HepG2 (cell line): ENCODE measurements around the gene ANKRD55. TPM values are rescaled to one million over a fixed set of nuclear protein-coding genes. Genes with fewer than 3 reads are reported as not detected.

Experiments
- GATA4 ChIP-seq: sonication (generic); IDR thresholded peaks from 2 replicates; pipeline ENCODE4 v1.6.1; 2016; ENCODE audit warnings: antibody characterized with exemption, low read depth, borderline replicate concordance
- HOMEZ ChIP-seq: IDR thresholded peaks from 2 replicates; pipeline ENCODE4 v1.6.1; 2016; ENCODE audit warnings: low read depth
- IRF9 ChIP-seq: sonication (generic); formaldehyde crosslinking; IDR thresholded peaks from 2 replicates; pipeline ENCODE4 v1.8.0; 2022; ENCODE audit warnings: missing genetic modification reagents, mild to moderate bottlenecking, borderline replicate concordance
- MAFF ChIP-seq: IDR thresholded peaks from 2 replicates; pipeline ENCODE4 v1.6.1; 2011; ENCODE audit warnings: low read depth, low read length, improper control_type of control experiment
- MXI1 ChIP-seq: IDR thresholded peaks from 3 replicates; pipeline ENCODE4 v1.6.1; 2012; ENCODE audit warnings: low read depth, low read length, inconsistent platforms, borderline replicate concordance
- PREB ChIP-seq: sonication (generic); formaldehyde crosslinking; IDR thresholded peaks from 2 replicates; pipeline ENCODE4 v1.4.0; 2020; ENCODE audit warnings: missing genetic modification reagents
- SAFB2 ChIP-seq: sonication (generic); formaldehyde crosslinking; IDR thresholded peaks from 2 replicates; pipeline ENCODE4 v1.5.1; 2020; ENCODE audit warnings: missing genetic modification reagents, low read depth, mild to moderate bottlenecking, borderline replicate concordance
- SALL2 ChIP-seq: sonication (generic); formaldehyde crosslinking; IDR thresholded peaks from 2 replicates; pipeline ENCODE4 v1.8.1; 2023; ENCODE audit warnings: mild to moderate bottlenecking, missing genetic modification reagents, inconsistent platforms
- SP4 ChIP-seq: sonication (generic); formaldehyde crosslinking; IDR thresholded peaks from 2 replicates; pipeline ENCODE4 v1.8.1; 2023; ENCODE audit warnings: mild to moderate bottlenecking, missing genetic modification reagents
- SRSF4 ChIP-seq: fragments of 200-400 bp; formaldehyde crosslinking; IDR thresholded peaks from one replicate; pipeline ENCODE4 v1.6.1; 2018; ENCODE audit warnings: mild to moderate bottlenecking, low read depth, low read length, moderate library complexity; ENCODE audit not compliant: poor library complexity, severe bottlenecking
- TCF7 ChIP-seq: sonication (generic); IDR thresholded peaks from 2 replicates; pipeline ENCODE4 v1.6.1; 2016; ENCODE audit warnings: antibody characterized with exemption, low read depth
- THRA ChIP-seq: sonication (generic); formaldehyde crosslinking; IDR thresholded peaks from 2 replicates; pipeline ENCODE4 v1.4.0; 2020; ENCODE audit warnings: missing genetic modification reagents, borderline replicate concordance
- ZNF143 ChIP-seq: sonication (generic); formaldehyde crosslinking; IDR thresholded peaks from 2 replicates; pipeline ENCODE4 v1.4.0; 2020; ENCODE audit warnings: missing genetic modification reagents
- ZNF333 ChIP-seq: sonication (generic); formaldehyde crosslinking; IDR thresholded peaks from 2 replicates; pipeline ENCODE4 v1.4.0; 2020; ENCODE audit warnings: mild to moderate bottlenecking, missing genetic modification reagents, borderline replicate concordance
- ZNF572 ChIP-seq: sonication (generic); formaldehyde crosslinking; IDR thresholded peaks from 2 replicates; pipeline ENCODE4 v1.5.1; 2020; ENCODE audit warnings: mild to moderate bottlenecking, missing genetic modification reagents
- ZNF574 ChIP-seq: sonication (generic); formaldehyde crosslinking; IDR thresholded peaks from 2 replicates; pipeline ENCODE4 v1.4.0; 2020; ENCODE audit warnings: missing genetic modification reagents
- ZNF605 ChIP-seq: sonication (generic); formaldehyde crosslinking; IDR thresholded peaks from 2 replicates; pipeline ENCODE4 v1.8.0; 2022; ENCODE audit warnings: mild to moderate bottlenecking, missing genetic modification reagents
- ZNF770 ChIP-seq: sonication (generic); formaldehyde crosslinking; IDR thresholded peaks from 2 replicates; pipeline ENCODE4 v1.5.0; 2020; ENCODE audit warnings: mild to moderate bottlenecking, missing genetic modification reagents
- ZSCAN31 ChIP-seq: sonication (generic); formaldehyde crosslinking; IDR thresholded peaks from 2 replicates; pipeline ENCODE4 v1.5.0; 2020; ENCODE audit warnings: low read depth, mild to moderate bottlenecking, missing genetic modification reagents
- polyA plus RNA-seq, 8 experiments: library from polyadenylated mRNA; depleted of rRNA in 3 of 8; stranded (reverse) in 7 of 8; unstranded in 1 of 8; fragments of >200 nt; fragmentation: Illumina TruSeq in 4 of 8; extraction: Trizol in 4 of 8; gene quantifications; 2 replicates each; pipeline versions ENCODE4 v1.2.1 to v1.2.3, GENCODE V29; 2011 to 2016; ENCODE audit warnings: low read depth in 4 of 8, missing spikeins in 1 of 8, mixed read lengths in 1 of 8; ENCODE audit not compliant: insufficient read depth in 1 of 8
- total RNA-seq, 5 experiments: library from RNA; depleted of rRNA; stranded (reverse); fragments of >200 nt; fragmentation: Illumina TruSeq; extraction: Trizol; gene quantifications; 2 replicates each; pipeline ENCODE4 v1.2.3, GENCODE V29; 2016; ENCODE audit warnings: low read depth in 1 of 5

The ANKRD55 gene
- total and polyA plus RNA-seq, 2 of the 13 experiments (the other 11 are each of a cell fraction or from before 2014, with no cell fraction given), result 0.11 to 0.28 TPM

GRCh38 chr5:56142614-56143372, 90.3 kb downstream of the ANKRD55 start (continued):
- TF ChIP-seq ZNF770 (CRISPR knock-in tag) (no peak), HOMEZ (CRISPR knock-in tag) (no peak), ZSCAN31 (no peak), MXI1 (no peak), ZNF143 (CRISPR knock-in tag) (no peak), THRA (CRISPR knock-in tag) (no peak), IRF9 (CRISPR knock-in tag) (no peak), SRSF4 (no peak), GATA4 (no peak), ZNF574 (CRISPR knock-in tag) (0 out of 2 replicates have a peak, but pooled peaks have one; percentile 9), TCF7 (no peak), ZNF605 (CRISPR knock-in tag) (no peak), SALL2 (CRISPR knock-in tag) (no peak), ZNF333 (CRISPR knock-in tag) (no peak), PREB (CRISPR knock-in tag) (no peak), MAFF (no peak), SP4 (CRISPR knock-in tag) (peak; percentile 47), ZNF572 (CRISPR knock-in tag) (no peak), SAFB2 (CRISPR knock-in tag) (no peak)
